Measurements from ENCODE around the gene GALNT6. TPM values are rescaled to one million over a fixed set of nuclear protein-coding genes. Genes with fewer than 3 reads are reported as not detected.

Gene GALNT6
- total and polyA plus RNA-seq, 9 of the 15 experiments (the other 6 are each of a cell fraction or from before 2014, with no cell fraction given), result 1.5 to 8.6 (median 5.1) TPM

- TF ChIP-seq ZBTB40 (IDR thresholded peaks at IDR 0.05) (peak; percentile 60; the same call in 1 of the 2 replicates), ZBTB40 (CRISPR knock-in tag; IDR thresholded peaks at IDR 0.05) (no peak), KDM5B (IDR thresholded peaks at IDR 0.05; ENCODE audit: insufficient replicate concordance, low read depth, low read length) (peak; percentile 44), VEZF1 (CRISPR knock-in tag; IDR thresholded peaks at IDR 0.05) (0 out of 2 replicates have a peak, but pooled peaks have one; percentile 36), GABPB1 (CRISPR knock-in tag; IDR thresholded peaks at IDR 0.05) (peak; percentile 58; the same call in 1 of the 2 replicates), ZNF24 (IDR thresholded peaks at IDR 0.05) (no peak), ZBTB11 (CRISPR knock-in tag; IDR thresholded peaks at IDR 0.05) (peak in 2 of 3 experiments; percentile 66 to 80; a peak in 3 of 6 replicates), ZNF785 (CRISPR knock-in tag; IDR thresholded peaks at IDR 0.05) (no peak), CHD2 (IDR thresholded peaks at IDR 0.05; ENCODE audit: low read depth, low read length) (no peak), SPI1 (IDR thresholded peaks at IDR 0.05; ENCODE audit: borderline replicate concordance, low read depth, low read length) (peak; percentile 45; the same call in 1 of the 2 replicates)
These were observed at the start of gene GALNT6 (continued) for GRCh38 chr12:51391283-51392123.
